HG03558 (cell line): ENCODE data around the gene KSR2.
"Not testable (repeated sequence)": the region's sequence is repeated elsewhere in the genome, so short reads cannot be mapped to it uniquely, and the experiment has no call there.

Experiments
- ATAC-seq: cut with Tn5 transposase; IDR thresholded peaks from one replicate; pipeline ENCODE4 v1.9.1; 2021; ENCODE audit warnings: moderate number of reproducible peaks; ENCODE audit not compliant: unreplicated experiment; ENCODE audit errors: extremely low read depth

Gene KSR2

GRCh38 chr12:117897372-117898161, 71.2 kb downstream of the KSR2 start:
- ATAC-seq = no peak

- no peak for ATAC-seq
These were observed 72.8 kb downstream of the KSR2 start for GRCh38 chr12:117896009-117896408.

GRCh38 chr12:117892441-117892840, 76.3 kb downstream of the KSR2 start:
- no peak for ATAC-seq

- ATAC-seq = not testable (repeated sequence)
These were observed 77.5 kb downstream of the KSR2 start for GRCh38 chr12:117891265-117891664.

- no peak for ATAC-seq
These were observed 78.1 kb downstream of the KSR2 start for GRCh38 chr12:117890644-117891043.

- no peak for ATAC-seq
These were observed 78.7 kb downstream of the KSR2 start for GRCh38 chr12:117890137-117890536.

- ATAC-seq = no peak
These were observed 79.7 kb downstream of the KSR2 start for GRCh38 chr12:117889098-117889497.

- ATAC-seq = no peak
These were observed 83.6 kb downstream of the KSR2 start for GRCh38 chr12:117885211-117885610.

GRCh38 chr12:117884161-117884560, 84.6 kb downstream of the KSR2 start:
- ATAC-seq = no peak

- ATAC-seq = no peak
These were observed 86.1 kb downstream of the KSR2 start for GRCh38 chr12:117882603-117883184.

GRCh38 chr12:117882181-117882580, 86.6 kb downstream of the KSR2 start:
- ATAC-seq = no peak

GRCh38 chr12:117881517-117881916, 87.3 kb downstream of the KSR2 start:
- no peak for ATAC-seq

GRCh38 chr12:117878605-117879004, 90.2 kb downstream of the KSR2 start:
- ATAC-seq = no peak

GRCh38 chr12:117876436-117876816, 92.4 kb downstream of the KSR2 start:
- ATAC-seq = no peak

GRCh38 chr12:117875744-117876435, 92.9 kb downstream of the KSR2 start:
- no peak for ATAC-seq

- no peak for ATAC-seq
These were observed 93.9 kb downstream of the KSR2 start for GRCh38 chr12:117874842-117875434.

GRCh38 chr12:117874198-117874597, 94.6 kb downstream of the KSR2 start:
- not testable (repeated sequence) for ATAC-seq

- ATAC-seq = no peak
These were observed 96.1 kb downstream of the KSR2 start for GRCh38 chr12:117872546-117873169.

GRCh38 chr12:117869551-117869950, 99.2 kb downstream of the KSR2 start:
- ATAC-seq = no peak

- ATAC-seq = no peak
These were observed 101.4 kb downstream of the KSR2 start for GRCh38 chr12:117867348-117867747.

- ATAC-seq = no peak
These were observed 103.3 kb downstream of the KSR2 start for GRCh38 chr12:117865505-117865904.
